Left lung (tissue), 10 donors: ENCODE results near the gene PFKFB3. TPM values are rescaled to one million over a fixed set of nuclear protein-coding genes. Genes with fewer than 3 reads are reported as not detected.
A peak's percentile ranks its signal among the peaks of the same experiment; 100 is the strongest.
"Not testable (repeated sequence)": the region's sequence is repeated elsewhere in the genome, so short reads cannot be mapped to it uniquely, and the experiment has no call there.

Experiments
- ATAC-seq: fragments of 200-7000 bp; cut with Tn5 transposase; one replicate; pipeline ENCODE4 v1.9.1; 2020; ENCODE audit warnings: moderate library complexity
- DNase-seq, 4 donors: peaks; one replicate each; pipeline ENCODE4 v3.0.0-alpha.2; 2013 to 2020
- H3K27ac ChIP-seq, 2 donors: fragments of 200-600 bp; sonication (generic) in 1 of 2; one replicate each; pipeline versions ENCODE4 v1.5.0 to v1.8.0; 2020 to 2021
- H3K27me3 ChIP-seq, 2 donors: fragments of 200-600 bp; sonication (generic) in 1 of 2; one replicate each; pipeline versions ENCODE4 v1.5.0 to v1.8.0; 2020 to 2021
- H3K36me3 ChIP-seq, 2 donors: fragments of 200-600 bp; sonication (generic) in 1 of 2; one replicate each; pipeline versions ENCODE4 v1.5.0 to v1.8.0; 2020 to 2021
- H3K4me1 ChIP-seq, 2 donors: fragments of 200-600 bp; one replicate each; pipeline ENCODE4 v1.8.0; 2021
- H3K4me3 ChIP-seq, 2 donors: fragments of 200-600 bp; sonication (generic) in 1 of 2; one replicate each; pipeline versions ENCODE4 v1.5.0 to v1.8.0; 2020 to 2021; ENCODE audit warnings: mild to moderate bottlenecking in 1 of 2
- H3K9me3 ChIP-seq, 2 donors: fragments of 200-600 bp; sonication (generic) in 1 of 2; one replicate each; pipeline versions ENCODE4 v1.5.0 to v1.8.0; 2020 to 2021
- intact Hi-C, 2 donors: fragments of 100-400 bp; cut with DNase I; formaldehyde crosslinking; loops; one replicate each; pipeline versions ENCODE4 v1.11.2 to v1.14.2; 2022
- polyA plus RNA-seq, 6 donors: library from polyadenylated mRNA; unstranded; fragments of 120-200 nt; gene quantifications; one replicate each; pipeline ENCODE4 v1.2.1, GENCODE V29; 2013; ENCODE audit not compliant: insufficient read length in 6 of 6
- total RNA-seq, 2 donors: library from RNA; stranded (reverse); fragmentation: NEBNext Ultra II Directional; extraction: Animal tissue kit (Norgen Biotek cat#: 25700); gene quantifications; one replicate each; pipeline ENCODE4 v1.2.1, GENCODE V29; 2021
- TF ChIP-seq, protein P1 (sequence below), 2 donors: fragments of 200-600 bp; sonication (generic) in 1 of 2; IDR thresholded peaks; one replicate each; pipeline versions ENCODE4 v1.5.0 to v1.8.0; 2021; ENCODE audit warnings: antibody characterized with exemption in 2 of 2
- donor health status: DM: no; HTN: yes; CAD: no.
- donor health status: DM: no; HTN: no; CAD: no.

Gene PFKFB3
- total and polyA plus RNA-seq, 8 donors = 15.3 to 120 (median 22.5) TPM

GRCh38 chr10:6191147-6191546 is 11.6 kb upstream of the PFKFB3 start:
- no peak for ATAC-seq
- H3K4me3 ChIP-seq = no peak overlapping the region
- no peaks in the 10 kb centered on the region for H3K9me3 ChIP-seq
- no peak overlapping the region for H3K27ac ChIP-seq
- peaks cover 0 to 53% of the 10 kb centered on the region in 2 donors for H3K4me1 ChIP-seq
- no peaks in the 10 kb centered on the region for H3K27me3 ChIP-seq
- no peaks in the 10 kb centered on the region for H3K36me3 ChIP-seq
- TF ChIP-seq, protein P1, sequence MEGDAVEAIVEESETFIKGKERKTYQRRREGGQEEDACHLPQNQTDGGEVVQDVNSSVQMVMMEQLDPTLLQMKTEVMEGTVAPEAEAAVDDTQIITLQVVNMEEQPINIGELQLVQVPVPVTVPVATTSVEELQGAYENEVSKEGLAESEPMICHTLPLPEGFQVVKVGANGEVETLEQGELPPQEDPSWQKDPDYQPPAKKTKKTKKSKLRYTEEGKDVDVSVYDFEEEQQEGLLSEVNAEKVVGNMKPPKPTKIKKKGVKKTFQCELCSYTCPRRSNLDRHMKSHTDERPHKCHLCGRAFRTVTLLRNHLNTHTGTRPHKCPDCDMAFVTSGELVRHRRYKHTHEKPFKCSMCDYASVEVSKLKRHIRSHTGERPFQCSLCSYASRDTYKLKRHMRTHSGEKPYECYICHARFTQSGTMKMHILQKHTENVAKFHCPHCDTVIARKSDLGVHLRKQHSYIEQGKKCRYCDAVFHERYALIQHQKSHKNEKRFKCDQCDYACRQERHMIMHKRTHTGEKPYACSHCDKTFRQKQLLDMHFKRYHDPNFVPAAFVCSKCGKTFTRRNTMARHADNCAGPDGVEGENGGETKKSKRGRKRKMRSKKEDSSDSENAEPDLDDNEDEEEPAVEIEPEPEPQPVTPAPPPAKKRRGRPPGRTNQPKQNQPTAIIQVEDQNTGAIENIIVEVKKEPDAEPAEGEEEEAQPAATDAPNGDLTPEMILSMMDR (IDR thresholded peaks at IDR 0.05) = no peak
- intact Hi-C loops = no loop called here
- no peak for DNase-seq

- TF ChIP-seq, protein P1 (IDR thresholded peaks at IDR 0.05) = no peak
- H3K27me3 ChIP-seq = no peaks in the 10 kb centered on the region
- H3K4me3 ChIP-seq = no peak overlapping the region
- intact Hi-C loops = no loop called here
- no peak overlapping the region for H3K27ac ChIP-seq
- H3K9me3 ChIP-seq = no peaks in the 10 kb centered on the region
- H3K4me1 ChIP-seq = peaks cover 0 to 53% of the 10 kb centered on the region in 2 donors
- no peaks in the 10 kb centered on the region for H3K36me3 ChIP-seq
- DNase-seq (no peak), ATAC-seq (no peak)
These were observed 11.2 kb upstream of the PFKFB3 start for GRCh38 chr10:6191569-6191968.

DNA sequence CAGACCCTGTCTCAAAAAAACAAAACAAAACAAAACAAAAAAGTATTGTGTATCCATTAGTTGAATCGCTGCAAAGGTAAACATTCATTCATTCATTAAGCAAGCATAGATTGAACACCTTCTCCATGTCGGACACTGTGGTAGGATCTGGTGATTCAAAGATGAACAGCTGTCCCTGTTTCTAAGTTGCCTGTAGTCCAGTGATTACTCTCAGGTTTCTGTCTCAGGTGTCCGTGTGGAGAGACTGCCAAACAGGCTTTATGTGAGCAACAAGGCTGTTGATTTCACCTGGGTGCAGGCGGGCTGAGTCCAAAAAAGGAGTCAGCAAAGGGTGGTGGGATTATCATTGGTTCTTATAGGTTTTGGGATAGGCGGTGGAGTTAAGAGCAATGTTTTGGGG is 9.4 kb upstream of the PFKFB3 start:
- peak overlapping the region in 1 of 2 donors; percentile 50 for H3K27ac ChIP-seq

DNA sequence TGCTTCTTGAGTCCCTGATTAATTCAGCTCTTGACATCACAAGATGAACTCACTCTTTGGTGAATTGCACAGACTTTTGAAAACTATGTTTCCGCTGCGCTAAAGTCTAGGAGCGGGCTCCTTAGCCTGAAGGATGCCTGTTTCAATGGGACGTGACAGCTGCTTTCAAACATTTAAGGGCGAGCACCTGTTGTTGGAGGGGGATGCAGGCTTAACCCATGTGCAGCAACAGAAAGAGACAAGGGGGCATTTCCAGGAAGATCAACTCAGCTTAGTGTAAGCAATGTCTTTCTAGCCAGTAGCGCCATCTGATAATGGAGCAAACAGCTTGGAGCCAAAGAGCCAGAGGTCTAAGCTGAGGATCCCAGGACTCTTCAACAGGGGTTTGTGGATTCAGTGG is 8.4 kb upstream of the PFKFB3 start:
- Histone ChIP-seq H3K27me3 (no peaks in the 10 kb centered on the region), H3K4me1 (peaks cover 0 to 75% of the 10 kb centered on the region in 2 donors), H3K27ac (no peak overlapping the region), H3K4me3 (no peak overlapping the region), H3K9me3 (no peaks in the 10 kb centered on the region), H3K36me3 (no peaks in the 10 kb centered on the region)
- DNase-seq (no peak), ATAC-seq (no peak)
- TF ChIP-seq, protein P1 (IDR thresholded peaks at IDR 0.05) = no peak
- intact Hi-C loops = no loop called here

More for the DNA sequence above, 9.4 kb upstream of the PFKFB3 start:
- intact Hi-C loops, ATAC-seq, H3K9me3 ChIP-seq, H3K36me3 ChIP-seq, H3K4me3 ChIP-seq, H3K27me3 ChIP-seq, DNase-seq: not testable (repeated sequence)
- peaks cover 0 to 66% of the 10 kb centered on the region in 2 donors for H3K4me1 ChIP-seq

DNA sequence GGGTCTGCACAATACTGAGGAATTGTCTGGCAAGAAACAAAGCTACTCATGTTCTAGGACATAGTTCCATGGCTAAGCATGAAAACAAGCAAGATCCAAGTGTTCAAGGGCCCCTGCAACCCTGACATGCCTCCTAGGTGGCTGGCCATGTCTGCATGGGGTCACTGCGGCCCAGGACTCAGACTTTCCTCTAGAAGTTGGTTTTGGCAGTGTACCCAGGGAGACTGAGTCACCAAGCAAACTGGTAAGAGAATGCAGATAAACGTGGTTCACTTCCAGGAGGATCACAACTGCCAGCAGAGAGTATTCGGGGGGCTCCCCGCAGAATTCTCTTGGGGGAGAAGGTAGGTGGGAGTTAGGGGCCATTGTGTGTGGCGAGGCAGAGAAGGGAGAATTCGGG is 7.4 kb upstream of the PFKFB3 start:
- peaks cover 0 to 86% of the 10 kb centered on the region in 2 donors for H3K4me1 ChIP-seq

More for the DNA sequence above, 7.4 kb upstream of the PFKFB3 start:
- Histone ChIP-seq H3K27me3 (no peaks in the 10 kb centered on the region), H3K4me3 (no peak overlapping the region), H3K27ac (peak overlapping the region; percentile 72 to 82), H3K36me3 (no peaks in the 10 kb centered on the region), H3K9me3 (no peaks in the 10 kb centered on the region)
- TF ChIP-seq, protein P1 (IDR thresholded peaks at IDR 0.05) = no peak
- intact Hi-C loops = no loop called here
- DNase-seq (no peak), ATAC-seq (no peak)
